ENCODE data around the gene KPNA5. TPM values are rescaled to one million over a fixed set of nuclear protein-coding genes. Genes with fewer than 3 reads are reported as not detected.
A peak's percentile ranks its signal among the peaks of the same experiment; 100 is the strongest.

The KPNA5 gene
- total and polyA plus RNA-seq, 2 of the 13 experiments (the other 11 are each of a cell fraction or from before 2014, with no cell fraction given): 5.3 to 13.0 TPM

DNA sequence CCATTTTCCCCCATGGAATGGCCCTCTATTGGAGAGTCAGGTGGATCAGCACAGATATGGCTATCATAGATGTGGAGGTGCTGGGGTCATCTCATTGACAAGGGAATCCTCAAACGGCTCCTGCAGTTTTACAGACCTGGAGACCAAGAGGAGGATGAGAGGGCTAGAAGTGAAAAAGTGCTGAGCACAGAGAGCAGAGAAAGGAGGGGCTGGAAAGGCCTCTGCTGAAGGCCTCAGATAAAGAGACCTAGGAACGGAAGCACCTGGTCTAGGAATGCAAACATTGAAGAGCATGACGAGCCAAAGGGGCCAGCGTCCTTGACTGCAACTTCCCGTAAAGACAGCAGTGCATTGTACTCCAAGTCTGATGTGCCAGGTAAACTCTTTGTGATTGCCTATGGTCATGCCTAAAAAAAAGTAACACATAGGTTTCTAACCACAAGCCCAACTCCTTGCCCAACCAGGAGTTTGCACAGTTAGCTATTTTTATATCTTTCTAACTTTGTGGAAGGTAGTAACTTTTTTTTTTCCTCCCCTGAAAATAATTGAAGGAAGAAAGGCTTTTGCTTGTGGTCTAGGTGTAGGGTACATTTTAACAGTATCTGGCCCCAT lies 49.5 kb upstream of the KPNA5 start (continued):
- TF ChIP-seq, protein P1, sequence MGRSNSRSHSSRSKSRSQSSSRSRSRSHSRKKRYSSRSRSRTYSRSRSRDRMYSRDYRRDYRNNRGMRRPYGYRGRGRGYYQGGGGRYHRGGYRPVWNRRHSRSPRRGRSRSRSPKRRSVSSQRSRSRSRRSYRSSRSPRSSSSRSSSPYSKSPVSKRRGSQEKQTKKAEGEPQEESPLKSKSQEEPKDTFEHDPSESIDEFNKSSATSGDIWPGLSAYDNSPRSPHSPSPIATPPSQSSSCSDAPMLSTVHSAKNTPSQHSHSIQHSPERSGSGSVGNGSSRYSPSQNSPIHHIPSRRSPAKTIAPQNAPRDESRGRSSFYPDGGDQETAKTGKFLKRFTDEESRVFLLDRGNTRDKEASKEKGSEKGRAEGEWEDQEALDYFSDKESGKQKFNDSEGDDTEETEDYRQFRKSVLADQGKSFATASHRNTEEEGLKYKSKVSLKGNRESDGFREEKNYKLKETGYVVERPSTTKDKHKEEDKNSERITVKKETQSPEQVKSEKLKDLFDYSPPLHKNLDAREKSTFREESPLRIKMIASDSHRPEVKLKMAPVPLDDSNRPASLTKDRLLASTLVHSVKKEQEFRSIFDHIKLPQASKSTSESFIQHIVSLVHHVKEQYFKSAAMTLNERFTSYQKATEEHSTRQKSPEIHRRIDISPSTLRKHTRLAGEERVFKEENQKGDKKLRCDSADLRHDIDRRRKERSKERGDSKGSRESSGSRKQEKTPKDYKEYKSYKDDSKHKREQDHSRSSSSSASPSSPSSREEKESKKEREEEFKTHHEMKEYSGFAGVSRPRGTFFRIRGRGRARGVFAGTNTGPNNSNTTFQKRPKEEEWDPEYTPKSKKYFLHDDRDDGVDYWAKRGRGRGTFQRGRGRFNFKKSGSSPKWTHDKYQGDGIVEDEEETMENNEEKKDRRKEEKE (IDR thresholded peaks at IDR 0.05): no peak
- TF ChIP-seq ASH2L (IDR thresholded peaks at IDR 0.05; ENCODE audit: insufficient read length, low read depth, low read length): peak; percentile 63
- no peak for TF ChIP-seq ZNF678 (CRISPR knock-in tag; IDR thresholded peaks at IDR 0.05)
- TF ChIP-seq KDM6A (CRISPR knock-in tag; IDR thresholded peaks at IDR 0.05; ENCODE audit: low read depth): peak; percentile 95
- no peak for TF ChIP-seq RBFOX2 (IDR thresholded peaks at IDR 0.05; ENCODE audit: low read depth, low read length)
- TF ChIP-seq PTBP1 (IDR thresholded peaks at IDR 0.05; ENCODE audit: low read depth, low read length, poor library complexity, severe bottlenecking): no peak
- TF ChIP-seq, protein P2, sequence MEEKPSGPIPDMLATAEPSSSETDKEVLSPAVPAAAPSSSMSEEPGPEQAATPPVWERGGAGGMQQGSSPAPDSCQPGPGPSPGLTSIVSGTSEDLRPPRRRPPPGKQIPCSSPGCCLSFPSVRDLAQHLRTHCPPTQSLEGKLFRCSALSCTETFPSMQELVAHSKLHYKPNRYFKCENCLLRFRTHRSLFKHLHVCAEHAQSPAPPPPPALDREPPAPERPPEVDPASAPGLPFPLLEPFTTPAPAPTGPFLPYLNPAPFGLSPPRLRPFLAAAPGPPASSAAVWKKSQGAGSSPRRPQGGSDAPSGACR (CRISPR knock-in tag; IDR thresholded peaks at IDR 0.05): peak; percentile 87
- 0 out of 2 replicates have a peak, but pooled peaks have one; percentile 33 for TF ChIP-seq ATF7-NPFF (CRISPR knock-in tag; IDR thresholded peaks at IDR 0.05; ENCODE audit: low read depth)
- TF ChIP-seq HNRNPH1 (optimal IDR thresholded peaks at IDR 0.05; ENCODE audit: low read depth, low read length): no peak
- no peak for TF ChIP-seq HOXA5 (CRISPR knock-in tag; IDR thresholded peaks at IDR 0.05)
- TF ChIP-seq GATAD2A (CRISPR knock-in tag; IDR thresholded peaks at IDR 0.05): peak; percentile 100
- TF ChIP-seq ZNF558 (CRISPR knock-in tag; IDR thresholded peaks at IDR 0.05; ENCODE audit: borderline replicate concordance): no peak
- no peak for TF ChIP-seq ZNF572 (CRISPR knock-in tag; IDR thresholded peaks at IDR 0.05)
- TF ChIP-seq STAT5B (CRISPR knock-in tag; IDR thresholded peaks at IDR 0.05): no peak
- TF ChIP-seq WIZ (CRISPR knock-in tag; IDR thresholded peaks at IDR 0.05): peak; percentile 86
- peak; percentile 84; the same call in 1 of the 2 replicates for TF ChIP-seq ZSCAN21 (CRISPR knock-in tag; IDR thresholded peaks at IDR 0.05; ENCODE audit: borderline replicate concordance)
- no peak for TF ChIP-seq ZNF17 (CRISPR knock-in tag; IDR thresholded peaks at IDR 0.05)
- TF ChIP-seq SMAD9 (CRISPR knock-in tag; IDR thresholded peaks at IDR 0.05): no peak
- TF ChIP-seq RAD51 (IDR thresholded peaks at IDR 0.05; ENCODE audit: borderline replicate concordance): no peak
- TF ChIP-seq MLLT10 (CRISPR knock-in tag; IDR thresholded peaks at IDR 0.05): no peak
- no peak; the same call in 1 of the 2 replicates for TF ChIP-seq NFIC (IDR thresholded peaks at IDR 0.05; ENCODE audit: low read length)
- TF ChIP-seq, protein P3, sequence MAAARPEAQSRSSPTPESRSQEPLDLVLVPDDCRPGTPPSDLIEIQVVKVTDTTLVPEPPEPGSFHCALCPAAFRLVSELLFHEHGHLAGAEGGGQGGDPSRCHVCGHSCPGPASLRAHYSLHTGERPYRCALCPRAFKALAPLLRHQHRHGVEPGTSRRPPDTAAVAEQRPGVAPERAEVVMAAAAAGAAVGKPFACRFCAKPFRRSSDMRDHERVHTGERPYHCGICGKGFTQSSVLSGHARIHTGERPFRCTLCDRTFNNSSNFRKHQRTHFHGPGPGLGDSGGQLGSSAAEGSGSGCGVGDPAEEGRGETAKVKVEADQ (CRISPR knock-in tag; IDR thresholded peaks at IDR 0.05; ENCODE audit: borderline replicate concordance): 0 out of 2 replicates have a peak, but pooled peaks have one; percentile 44
- peak; percentile 84 for TF ChIP-seq HNF4A (CRISPR knock-in tag; IDR thresholded peaks at IDR 0.05)
- TF ChIP-seq ZNF670 (CRISPR knock-in tag; IDR thresholded peaks at IDR 0.05; ENCODE audit: borderline replicate concordance): peak; percentile 60; the same call in 1 of the 2 replicates
- no peak for TF ChIP-seq NBN (conservative IDR thresholded peaks at IDR 0.05)
- TF ChIP-seq ZNF33B (CRISPR knock-in tag; IDR thresholded peaks at IDR 0.05): peak; percentile 97
- TF ChIP-seq NFE2L1 (CRISPR knock-in tag; IDR thresholded peaks at IDR 0.05; ENCODE audit: borderline replicate concordance): no peak
- no peak for TF ChIP-seq RFXANK (CRISPR knock-in tag; IDR thresholded peaks at IDR 0.05)
- TF ChIP-seq NFKBIZ (CRISPR knock-in tag; IDR thresholded peaks at IDR 0.05): peak; percentile 87; the same call in 1 of the 2 replicates
